SIG-M5 treated with dmso at 0.1 percent for 504 hours (cell line): ENCODE results near the gene TNN.

ENCODE experiments used
- DNase-seq: peaks from one replicate; lab custom pipeline; 2025; ENCODE audit not compliant: unreplicated experiment; lab: John Stamatoyannopoulos, UW

Gene TNN

GRCh38 chr1:175137369-175137768, 69.7 kb downstream of the TNN start:
- DNase-seq = no peak

- DNase-seq = no peak
These were observed 70.9 kb downstream of the TNN start for GRCh38 chr1:175138579-175138978.

GRCh38 chr1:175145899-175146528, 78.4 kb downstream of the TNN start:
- no peak for DNase-seq

- peak; percentile 76 for DNase-seq
These were observed 79.0 kb downstream of the TNN start for GRCh38 chr1:175146529-175147213.

GRCh38 chr1:175147569-175147968, 79.9 kb downstream of the TNN start:
- DNase-seq = no peak

- DNase-seq = no peak
These were observed 80.4 kb downstream of the TNN start for GRCh38 chr1:175148068-175148467.

GRCh38 chr1:175150596-175151319, 83.1 kb downstream of the TNN start:
- no peak for DNase-seq

GRCh38 chr1:175152006-175152652, 84.5 kb downstream of the TNN start:
- peak; percentile 63 for DNase-seq

- peak; percentile 65 for DNase-seq
These were observed 87.2 kb downstream of the TNN start for GRCh38 chr1:175154629-175155472.

GRCh38 chr1:175155473-175155856, 87.8 kb downstream of the TNN start:
- no peak for DNase-seq

- no peak for DNase-seq
These were observed 88.3 kb downstream of the TNN start for GRCh38 chr1:175155936-175156335.

- DNase-seq = no peak
These were observed 89.6 kb downstream of the TNN start for GRCh38 chr1:175157200-175157599.

GRCh38 chr1:175158170-175158591, 90.5 kb downstream of the TNN start:
- no peak for DNase-seq

GRCh38 chr1:175162955-175163354, 95.3 kb downstream of the TNN start:
- DNase-seq = no peak

- DNase-seq = no peak
These were observed 96.1 kb downstream of the TNN start for GRCh38 chr1:175163702-175164101.

- no peak for DNase-seq
These were observed 97.1 kb downstream of the TNN start for GRCh38 chr1:175164751-175165150.

GRCh38 chr1:175166746-175167145, 99.1 kb downstream of the TNN start:
- DNase-seq = no peak

- peak; percentile 14 for DNase-seq
These were observed 100.2 kb downstream of the TNN start for GRCh38 chr1:175167861-175168260.

GRCh38 chr1:175168782-175169181, 101.1 kb downstream of the TNN start:
- DNase-seq = no peak

GRCh38 chr1:175169286-175170018, 101.8 kb downstream of the TNN start:
- no peak for DNase-seq
